ENCODE data around the gene LIAS.
"Not testable (repeated sequence)": the region's sequence is repeated elsewhere in the genome, so short reads cannot be mapped to it uniquely, and the experiment has no call there.

Gene LIAS

GRCh38 chr4:39458505-39459300, at the start of gene LIAS, which contains the start of gene RPL9:
LIAS (plus strand) TSS chr4:39459056; CDS start chr4:39459118, 62 bp downstream.
RPL9 (minus strand) TSS chr4:39458922; CDS start chr4:39458439, 483 bp downstream.
- DNase-seq = peak; percentile 94

GRCh38 chr4:39410415-39410814, 48.4 kb upstream of the LIAS start:
- DNase-seq = no peak

- not testable (repeated sequence) for DNase-seq
Measured at GRCh38 chr4:39411561-39411960, 47.3 kb upstream of the LIAS start.

GRCh38 chr4:39415678-39416283, 43.1 kb upstream of the LIAS start:
- no peak for DNase-seq

- no peak for DNase-seq
Measured at GRCh38 chr4:39422247-39422646, 36.6 kb upstream of the LIAS start.

GRCh38 chr4:39425297-39425696, 33.6 kb upstream of the LIAS start:
- not testable (repeated sequence) for DNase-seq

GRCh38 chr4:39426728-39427127, 32.1 kb upstream of the LIAS start:
- DNase-seq = no peak

- no peak for DNase-seq
Measured at GRCh38 chr4:39427520-39428114, 31.2 kb upstream of the LIAS start.

GRCh38 chr4:39429476-39430334, 29.2 kb upstream of the LIAS start:
- no peak for DNase-seq

GRCh38 chr4:39433878-39434492, 24.9 kb upstream of the LIAS start:
- DNase-seq = no peak

- no peak for DNase-seq
Measured at GRCh38 chr4:39435659-39436563, 22.9 kb upstream of the LIAS start.

- DNase-seq = no peak
Measured at GRCh38 chr4:39441593-39441992, 17.3 kb upstream of the LIAS start.

GRCh38 chr4:39442998-39443397, 15.9 kb upstream of the LIAS start:
- no peak for DNase-seq

GRCh38 chr4:39446483-39446841, 12.4 kb upstream of the LIAS start:
- no peak for DNase-seq

- peak; percentile 83 for DNase-seq
Measured at GRCh38 chr4:39446842-39447573, 11.8 kb upstream of the LIAS start.

GRCh38 chr4:39450618-39451017, 8.2 kb upstream of the LIAS start:
- no peak for DNase-seq

GRCh38 chr4:39451423-39452023, 7.3 kb upstream of the LIAS start:
- DNase-seq = no peak

GRCh38 chr4:39452153-39452859, 6.5 kb upstream of the LIAS start:
- no peak for DNase-seq

GRCh38 chr4:39452860-39453587, 5.8 kb upstream of the LIAS start:
- no peak for DNase-seq
